A549 (cell line): ENCODE results near the gene TFF3. TPM values are rescaled to one million over a fixed set of nuclear protein-coding genes. Genes with fewer than 3 reads are reported as not detected.

Source experiments
- ATAC-seq, 2 experiments: fragments of 200-7000 bp in 1 of 2; fragments of >200 bp in 1 of 2; cut with Nextera tagmentation in 1 of 2; cut with Tn5 transposase in 1 of 2; 3 replicates each; pipeline versions ENCODE4 v1.8.0 to v1.9.1; 2018 to 2020; ENCODE audit warnings: mild to moderate bottlenecking in 1 of 2, moderate library complexity in 1 of 2
- CTCF ChIA-PET: fragments of 300-600 bp; sonication (Branson Sonifier 250); formaldehyde crosslinking; extraction: SDS; loops from one replicate; lab custom pipeline; 2021; ENCODE audit warnings: antibody characterized with exemption, inconsistent platforms; lab: Yijun Ruan, JAX
- POLR2A ChIA-PET: fragments of 350-600 bp; formaldehyde crosslinking; extraction: SDS; loops from one replicate; lab custom pipeline; 2021; ENCODE audit warnings: antibody characterized with exemption, inconsistent platforms; lab: Yijun Ruan, JAX
- DNase-seq, 2 experiments: peaks; one replicate each; pipeline versions ENCODE4 v3.0.0 to v3.0.0-alpha.2; 2011 to 2016; ENCODE audit warnings: low read depth in 1 of 2, low spot score in 1 of 2
- FAIRE-seq: peaks from 2 replicates; lab custom pipeline; 2011; peaks lifted over from hg19 to GRCh38; lab: Jason Lieb, UNC
- H3K27ac ChIP-seq, 2 experiments: fragments of >200 bp; sonication (Bioruptor Twin); formaldehyde crosslinking; 3 replicates each; pipeline ENCODE4 v1.5.1; 2016 to 2017
- H3K4me1 ChIP-seq: fragments of >200 bp; sonication (Bioruptor Twin); formaldehyde crosslinking; 3 replicates; pipeline ENCODE4 v1.6.1; 2016
- H3K4me2 ChIP-seq: fragments of >200 bp; sonication (Bioruptor Twin); formaldehyde crosslinking; 3 replicates; pipeline ENCODE4 v1.6.1; 2016
- H3K4me3 ChIP-seq: fragments of >200 bp; sonication (Bioruptor Twin); formaldehyde crosslinking; 3 replicates; pipeline ENCODE4 v1.5.1; 2016
- H3K9me3 ChIP-seq: fragments of >200 bp; sonication (Bioruptor Twin); formaldehyde crosslinking; 3 replicates; pipeline ENCODE4 v1.6.1; 2016
- CBX2 ChIP-seq: fragments of 200-600 bp; sonication (generic); IDR thresholded peaks from 2 replicates; pipeline ENCODE4 v1.6.1; 2016; ENCODE audit warnings: low read depth, mild to moderate bottlenecking, borderline replicate concordance
- CHD2 ChIP-seq: fragments of 150-350 bp; IDR thresholded peaks from 2 replicates; pipeline ENCODE4 v1.6.1; 2014; ENCODE audit warnings: low read length; ENCODE audit not compliant: partially characterized antibody
- EHMT2 ChIP-seq: fragments of 200-600 bp; sonication (generic); IDR thresholded peaks from 2 replicates; pipeline ENCODE4 v1.6.1; 2016; ENCODE audit warnings: antibody characterized with exemption, low read depth, mild to moderate bottlenecking, moderate library complexity
- FOSL2 ChIP-seq, 2 experiments: fragments of 450-650 bp in 1 of 2; fragments of >200 bp in 1 of 2; sonication (Bioruptor Twin) in 1 of 2; formaldehyde crosslinking; IDR thresholded peaks; 2 replicates each; pipeline versions ENCODE4 v1.5.0 to v1.6.1; 2016 to 2020; ENCODE audit warnings: mild to moderate bottlenecking in 1 of 2, moderate library complexity in 1 of 2
- HDAC2 ChIP-seq: fragments of 200-600 bp; sonication (generic); IDR thresholded peaks from 2 replicates; pipeline ENCODE4 v1.6.1; 2016
- HOXA7 ChIP-seq: fragments of 250-450 bp; sonication (Bioruptor Pico); IDR thresholded peaks from 2 replicates; pipeline ENCODE4 v1.5.0; 2020; ENCODE audit warnings: mild to moderate bottlenecking, moderate library complexity
- JUN ChIP-seq, 2 experiments: fragments of >200 bp; sonication (Bioruptor Twin); formaldehyde crosslinking; IDR thresholded peaks; 2 replicates in 1 of 2; 3 replicates in 1 of 2; pipeline ENCODE4 v1.6.1; 2016 to 2017
- JUNB ChIP-seq: fragments of >200 bp; sonication (Bioruptor Twin); formaldehyde crosslinking; IDR thresholded peaks from 2 replicates; pipeline ENCODE4 v1.6.1; 2016
- KDM1A ChIP-seq: fragments of 200-600 bp; sonication (generic); IDR thresholded peaks from 2 replicates; pipeline ENCODE4 v1.6.1; 2016; ENCODE audit warnings: low read depth, mild to moderate bottlenecking
- KDM5A ChIP-seq: fragments of 200-600 bp; sonication (generic); IDR thresholded peaks from 2 replicates; pipeline ENCODE4 v1.6.1; 2016; ENCODE audit warnings: antibody characterized with exemption, mild to moderate bottlenecking
- MAFK ChIP-seq: fragments of 450-650 bp; IDR thresholded peaks from 2 replicates; pipeline ENCODE4 v1.6.1; 2014; ENCODE audit not compliant: partially characterized antibody
- MYC ChIP-seq: IDR thresholded peaks from 2 replicates; pipeline ENCODE4 v1.6.1; 2012; ENCODE audit warnings: mild to moderate bottlenecking, inconsistent platforms, low read length, improper control_type of control experiment, borderline replicate concordance
- NFE2L2 ChIP-seq: fragments of 150-350 bp; conservative IDR thresholded peaks from 2 replicates; pipeline ENCODE4 v1.6.1; 2014; ENCODE audit warnings: low read length
- POLR2AphosphoS2 ChIP-seq: conservative IDR thresholded peaks from 2 replicates; pipeline ENCODE4 v1.6.1; 2012; ENCODE audit warnings: low read length, improper control_type of control experiment, inconsistent platforms
- TP53 ChIP-seq: fragments of 250-450 bp; sonication (Bioruptor Pico); IDR thresholded peaks from 2 replicates; pipeline ENCODE4 v1.5.0; 2021; ENCODE audit warnings: mild to moderate bottlenecking, moderate library complexity
- ZFP36 ChIP-seq: fragments of 450-650 bp; IDR thresholded peaks from 2 replicates; pipeline ENCODE4 v1.6.1; 2014; ENCODE audit warnings: borderline replicate concordance; ENCODE audit not compliant: partially characterized antibody
- WGBS: methylation state at CpG from one replicate; pipeline ENCODE4 v1.1.6; 2017; ENCODE audit errors: missing lambda C conversion rate; 5-methylcytosine and 5-hydroxymethylcytosine counted together
- polyA plus RNA-seq, 4 experiments: library from polyadenylated mRNA; depleted of rRNA in 3 of 4; stranded (reverse); fragments of >200 nt; fragmentation: RNase III in 1 of 4; extraction: RNeasy Plus Mini Kit Qiagen cat#74134 plus additional on column Dnase treatment in 1 of 4; gene quantifications; 2 replicates in 3 of 4; 3 replicates in 1 of 4; pipeline ENCODE4 v1.2.3, GENCODE V29; 2011 to 2017
- TF ChIP-seq, protein P1 (sequence below): IDR thresholded peaks from 2 replicates; pipeline ENCODE4 v1.6.1; 2012; ENCODE audit warnings: low read depth, borderline replicate concordance
- TF ChIP-seq, protein P2 (sequence below): fragments of >200 bp; sonication (Bioruptor Twin); formaldehyde crosslinking; IDR thresholded peaks from 3 replicates; pipeline ENCODE4 v1.5.1; 2016
- TF ChIP-seq, protein P3 (sequence below): fragments of >200 bp; sonication (Bioruptor Twin); formaldehyde crosslinking; IDR thresholded peaks from 3 replicates; pipeline ENCODE4 v1.6.1; 2016
- TF ChIP-seq, protein P4 (sequence below): IDR thresholded peaks from 2 replicates; pipeline ENCODE4 v1.6.1; 2012
- TF ChIP-seq, protein P5 (sequence below): IDR thresholded peaks from 2 replicates; pipeline ENCODE4 v1.6.1; 2012

The TFF3 gene
- polyA plus RNA-seq, 2 of the 4 experiments (the other 2 are of a cell fraction), result 0.43 TPM; not detected in 1

DNA sequence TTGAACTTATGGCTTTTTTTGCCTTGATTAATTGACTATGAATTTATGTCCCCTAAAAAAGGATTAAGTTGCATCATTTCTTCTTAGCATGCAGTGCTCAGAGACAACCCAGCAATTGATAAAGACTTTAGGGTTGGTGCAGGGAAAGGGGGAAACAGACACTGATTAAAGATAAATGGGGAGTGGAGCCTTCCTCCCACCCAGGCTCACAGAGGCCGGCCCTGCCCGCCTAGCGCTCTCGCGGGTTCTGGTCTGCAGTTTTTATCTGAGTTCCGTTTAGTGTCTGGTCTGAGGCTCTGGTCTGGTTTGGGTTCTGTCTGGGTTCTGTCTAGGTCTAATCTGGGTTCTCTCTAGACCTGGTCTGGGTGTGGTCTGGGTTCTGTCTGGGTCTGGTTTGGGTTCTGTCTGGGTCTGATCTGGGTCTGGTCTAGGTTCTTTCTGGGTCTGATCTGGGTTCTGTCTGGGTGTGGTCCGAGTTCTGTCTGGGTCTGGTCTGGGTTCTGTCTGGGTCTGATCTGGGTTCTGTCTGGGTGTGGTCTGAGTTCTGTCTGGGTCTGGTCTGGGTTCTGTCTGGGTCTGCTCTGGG, 48.1 kb downstream of the TFF3 start:
- no peak overlapping the region for H3K27ac ChIP-seq
- H3K4me3 ChIP-seq, result no peak overlapping the region
- 71% methylated on average over 7 of the region's 7 CpGs for WGBS
- CTCF ChIA-PET, result no interaction called here
- no peak overlapping the region for H3K4me2 ChIP-seq
- TF ChIP-seq ZFP36 (no peak), POLR2AphosphoS2 (no peak), MYC (no peak), TP53 (CRISPR knock-in tag) (no peak), JUN (IDR thresholded peaks at IDR 0.05) (no peak), HDAC2 (no peak), JUNB (no peak), MAFK (no peak), FOSL2 (IDR thresholded peaks at IDR 0.05) (no peak), FOSL2 (CRISPR knock-in tag; IDR thresholded peaks at IDR 0.05) (no peak), NFE2L2 (no peak), CBX2 (no peak), KDM5A (no peak)
- TF ChIP-seq, protein P1, sequence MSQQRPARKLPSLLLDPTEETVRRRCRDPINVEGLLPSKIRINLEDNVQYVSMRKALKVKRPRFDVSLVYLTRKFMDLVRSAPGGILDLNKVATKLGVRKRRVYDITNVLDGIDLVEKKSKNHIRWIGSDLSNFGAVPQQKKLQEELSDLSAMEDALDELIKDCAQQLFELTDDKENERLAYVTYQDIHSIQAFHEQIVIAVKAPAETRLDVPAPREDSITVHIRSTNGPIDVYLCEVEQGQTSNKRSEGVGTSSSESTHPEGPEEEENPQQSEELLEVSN, result no peak
- TF ChIP-seq, protein P2, sequence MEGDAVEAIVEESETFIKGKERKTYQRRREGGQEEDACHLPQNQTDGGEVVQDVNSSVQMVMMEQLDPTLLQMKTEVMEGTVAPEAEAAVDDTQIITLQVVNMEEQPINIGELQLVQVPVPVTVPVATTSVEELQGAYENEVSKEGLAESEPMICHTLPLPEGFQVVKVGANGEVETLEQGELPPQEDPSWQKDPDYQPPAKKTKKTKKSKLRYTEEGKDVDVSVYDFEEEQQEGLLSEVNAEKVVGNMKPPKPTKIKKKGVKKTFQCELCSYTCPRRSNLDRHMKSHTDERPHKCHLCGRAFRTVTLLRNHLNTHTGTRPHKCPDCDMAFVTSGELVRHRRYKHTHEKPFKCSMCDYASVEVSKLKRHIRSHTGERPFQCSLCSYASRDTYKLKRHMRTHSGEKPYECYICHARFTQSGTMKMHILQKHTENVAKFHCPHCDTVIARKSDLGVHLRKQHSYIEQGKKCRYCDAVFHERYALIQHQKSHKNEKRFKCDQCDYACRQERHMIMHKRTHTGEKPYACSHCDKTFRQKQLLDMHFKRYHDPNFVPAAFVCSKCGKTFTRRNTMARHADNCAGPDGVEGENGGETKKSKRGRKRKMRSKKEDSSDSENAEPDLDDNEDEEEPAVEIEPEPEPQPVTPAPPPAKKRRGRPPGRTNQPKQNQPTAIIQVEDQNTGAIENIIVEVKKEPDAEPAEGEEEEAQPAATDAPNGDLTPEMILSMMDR, result no peak
- no peaks in the 10 kb centered on the region for H3K9me3 ChIP-seq
- POLR2A ChIA-PET, result no interaction called here
- DNase-seq (no peak), ATAC-seq (no peak), FAIRE-seq (no peak)
- peaks cover 7% of the 10 kb centered on the region; the same call in 1 of the 3 replicates for H3K4me1 ChIP-seq

DNA sequence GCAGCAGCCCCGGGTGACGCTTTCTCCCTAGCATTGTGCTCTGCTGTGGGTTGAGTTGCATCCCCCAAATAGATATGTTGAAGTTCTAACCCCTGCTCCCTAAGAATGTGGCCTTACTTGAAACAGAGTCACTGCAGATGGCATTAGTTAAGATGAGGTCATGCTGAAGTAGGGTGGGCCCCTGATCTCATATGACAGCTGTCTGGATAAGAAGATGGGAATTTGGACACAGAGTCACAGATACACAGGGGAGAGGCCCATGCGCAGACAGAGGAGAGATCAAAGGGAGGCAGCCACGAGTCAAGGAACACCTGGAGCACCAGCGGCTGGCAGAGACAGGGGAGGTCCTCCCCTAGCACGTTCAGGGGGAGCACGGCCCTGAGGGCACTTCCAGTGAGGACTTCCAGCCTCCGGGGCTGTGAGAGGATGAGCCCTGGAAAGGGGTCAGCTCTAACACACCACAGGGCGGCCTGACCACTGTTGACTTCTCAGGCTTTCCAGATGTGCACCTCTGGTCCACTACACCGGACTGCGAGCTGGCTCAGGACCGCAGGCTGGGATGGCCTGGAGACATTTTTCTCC, 49.9 kb downstream of the TFF3 start:
- whole genome bisulfite sequencing, result 63% methylated on average over 7 of the region's 12 CpGs
- ChIA-PET CTCF (interaction anchor here (1.2 to 1.4 kb wide), 2 partner anchors 27 to 45 kb away, joined by 3 to 5 read pairs; no protein-coding TSS in a partner anchor), POLR2A (no interaction called here)
- no peak overlapping the region for H3K4me2 ChIP-seq
- H3K27ac ChIP-seq, result no peak overlapping the region
- TF ChIP-seq CHD2 (no peak), MAFK (no peak), KDM1A (no peak), EHMT2 (no peak), JUN (IDR thresholded peaks at IDR 0.05) (no peak), HOXA7 (CRISPR knock-in tag) (no peak), CBX2 (no peak)
- TF ChIP-seq, protein P3, sequence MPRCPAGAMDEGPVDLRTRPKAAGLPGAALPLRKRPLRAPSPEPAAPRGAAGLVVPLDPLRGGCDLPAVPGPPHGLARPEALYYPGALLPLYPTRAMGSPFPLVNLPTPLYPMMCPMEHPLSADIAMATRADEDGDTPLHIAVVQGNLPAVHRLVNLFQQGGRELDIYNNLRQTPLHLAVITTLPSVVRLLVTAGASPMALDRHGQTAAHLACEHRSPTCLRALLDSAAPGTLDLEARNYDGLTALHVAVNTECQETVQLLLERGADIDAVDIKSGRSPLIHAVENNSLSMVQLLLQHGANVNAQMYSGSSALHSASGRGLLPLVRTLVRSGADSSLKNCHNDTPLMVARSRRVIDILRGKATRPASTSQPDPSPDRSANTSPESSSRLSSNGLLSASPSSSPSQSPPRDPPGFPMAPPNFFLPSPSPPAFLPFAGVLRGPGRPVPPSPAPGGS, result no peak
- TF ChIP-seq, protein P4, sequence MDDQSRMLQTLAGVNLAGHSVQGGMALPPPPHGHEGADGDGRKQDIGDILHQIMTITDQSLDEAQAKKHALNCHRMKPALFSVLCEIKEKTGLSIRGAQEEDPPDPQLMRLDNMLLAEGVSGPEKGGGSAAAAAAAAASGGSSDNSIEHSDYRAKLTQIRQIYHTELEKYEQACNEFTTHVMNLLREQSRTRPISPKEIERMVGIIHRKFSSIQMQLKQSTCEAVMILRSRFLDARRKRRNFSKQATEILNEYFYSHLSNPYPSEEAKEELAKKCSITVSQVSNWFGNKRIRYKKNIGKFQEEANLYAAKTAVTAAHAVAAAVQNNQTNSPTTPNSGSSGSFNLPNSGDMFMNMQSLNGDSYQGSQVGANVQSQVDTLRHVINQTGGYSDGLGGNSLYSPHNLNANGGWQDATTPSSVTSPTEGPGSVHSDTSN, result no peak
- TF ChIP-seq, protein P5, sequence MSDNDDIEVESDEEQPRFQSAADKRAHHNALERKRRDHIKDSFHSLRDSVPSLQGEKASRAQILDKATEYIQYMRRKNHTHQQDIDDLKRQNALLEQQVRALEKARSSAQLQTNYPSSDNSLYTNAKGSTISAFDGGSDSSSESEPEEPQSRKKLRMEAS, result no peak
- no peak overlapping the region for H3K4me3 ChIP-seq
- no peak for DNase-seq
- no peak for ATAC-seq
- H3K9me3 ChIP-seq, result no peaks in the 10 kb centered on the region
- FAIRE-seq, result no peak
- peaks cover 7% of the 10 kb centered on the region; the same call in 1 of the 3 replicates for H3K4me1 ChIP-seq
